HG02981 (cell line): ENCODE measurements around the gene TALDO1.
"Not testable (repeated sequence)": the region's sequence is repeated elsewhere in the genome, so short reads cannot be mapped to it uniquely, and the experiment has no call there.

Source experiments
- ATAC-seq: cut with Tn5 transposase; IDR thresholded peaks from one replicate; pipeline ENCODE4 v1.9.1; 2021; ENCODE audit warnings: mild to moderate bottlenecking, moderate library complexity; ENCODE audit not compliant: unreplicated experiment

TALDO1 gene

GRCh38 chr11:733072-733471, 14.2 kb upstream of the TALDO1 start:
- no peak for ATAC-seq

GRCh38 chr11:734541-734940, 12.7 kb upstream of the TALDO1 start:
- ATAC-seq = not testable (repeated sequence)

DNA sequence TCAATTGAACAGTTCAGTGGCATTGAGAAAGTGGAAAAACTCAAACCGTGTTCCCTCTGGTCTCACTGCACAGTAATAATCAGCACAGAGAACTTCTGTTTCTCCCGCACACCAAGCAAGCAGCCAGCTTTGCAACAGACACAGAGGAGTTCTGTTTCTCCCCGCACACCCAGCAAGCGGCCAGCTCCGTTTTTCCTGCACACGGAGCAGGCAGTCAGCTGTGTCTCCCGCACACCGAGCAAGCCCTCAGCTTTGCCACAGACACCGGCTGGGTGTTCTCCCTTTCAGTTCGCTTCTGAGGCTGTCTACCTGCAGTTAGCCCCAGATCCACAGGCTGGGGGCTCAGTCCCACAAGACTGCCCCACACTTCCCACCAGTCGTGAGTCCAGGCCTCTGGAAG, 9.9 kb upstream of the TALDO1 start:
- ATAC-seq = no peak

GRCh38 chr11:737899-738298, 9.4 kb upstream of the TALDO1 start:
- not testable (repeated sequence) for ATAC-seq

- ATAC-seq = no peak
Measured at GRCh38 chr11:742156-742546, 5.1 kb upstream of the TALDO1 start.

DNA sequence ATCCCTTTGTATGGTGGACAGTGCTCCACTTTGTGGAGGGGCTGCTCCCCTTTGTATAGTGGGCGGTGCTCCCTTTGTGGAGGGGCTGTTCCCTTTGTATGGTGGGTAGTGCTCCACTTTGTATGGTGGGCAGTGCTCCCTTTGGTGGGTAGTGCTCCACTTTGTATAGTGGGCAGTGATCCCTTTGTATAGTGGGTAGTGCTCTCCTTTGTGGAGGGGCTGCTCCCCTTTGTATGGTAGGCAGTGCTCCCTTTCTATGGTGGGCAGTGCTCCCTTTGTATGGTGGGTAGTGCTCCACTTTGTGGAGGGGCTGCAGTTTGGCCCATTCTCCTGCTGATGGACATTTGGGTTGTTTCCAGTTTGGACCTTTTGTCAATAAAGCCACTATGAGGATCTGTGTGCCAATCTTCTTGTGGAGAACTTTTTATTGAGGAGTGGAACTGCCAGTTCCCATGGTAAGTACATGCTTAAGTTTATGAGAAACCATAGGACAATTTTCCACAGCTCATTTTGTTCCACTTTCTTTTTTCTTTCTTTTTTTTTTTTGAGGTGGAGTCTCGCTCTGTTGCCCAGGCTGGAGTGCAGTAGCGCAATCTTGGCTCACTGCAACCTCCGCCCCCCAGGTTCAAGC, 4.6 kb upstream of the TALDO1 start:
- ATAC-seq = no peak

DNA sequence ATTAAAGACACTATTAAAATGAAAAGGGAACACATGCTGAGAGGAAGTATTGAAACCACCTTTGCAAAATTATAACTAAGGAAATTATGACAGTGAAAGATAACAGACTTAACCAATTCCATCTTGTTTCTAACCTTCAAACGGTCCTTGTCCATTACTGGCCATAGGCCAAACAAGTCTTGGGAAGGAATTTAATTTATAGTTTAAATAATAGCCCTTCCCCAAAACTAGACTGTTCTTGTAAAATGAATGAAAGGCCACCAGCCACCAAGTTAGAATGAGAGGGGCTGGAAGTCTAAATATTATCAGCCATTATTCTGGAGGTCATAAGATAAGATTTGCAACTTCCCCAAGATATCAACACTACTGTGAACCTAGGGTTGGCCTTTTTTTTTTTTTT, 1.8 kb upstream of the TALDO1 start:
- ATAC-seq = no peak

DNA sequence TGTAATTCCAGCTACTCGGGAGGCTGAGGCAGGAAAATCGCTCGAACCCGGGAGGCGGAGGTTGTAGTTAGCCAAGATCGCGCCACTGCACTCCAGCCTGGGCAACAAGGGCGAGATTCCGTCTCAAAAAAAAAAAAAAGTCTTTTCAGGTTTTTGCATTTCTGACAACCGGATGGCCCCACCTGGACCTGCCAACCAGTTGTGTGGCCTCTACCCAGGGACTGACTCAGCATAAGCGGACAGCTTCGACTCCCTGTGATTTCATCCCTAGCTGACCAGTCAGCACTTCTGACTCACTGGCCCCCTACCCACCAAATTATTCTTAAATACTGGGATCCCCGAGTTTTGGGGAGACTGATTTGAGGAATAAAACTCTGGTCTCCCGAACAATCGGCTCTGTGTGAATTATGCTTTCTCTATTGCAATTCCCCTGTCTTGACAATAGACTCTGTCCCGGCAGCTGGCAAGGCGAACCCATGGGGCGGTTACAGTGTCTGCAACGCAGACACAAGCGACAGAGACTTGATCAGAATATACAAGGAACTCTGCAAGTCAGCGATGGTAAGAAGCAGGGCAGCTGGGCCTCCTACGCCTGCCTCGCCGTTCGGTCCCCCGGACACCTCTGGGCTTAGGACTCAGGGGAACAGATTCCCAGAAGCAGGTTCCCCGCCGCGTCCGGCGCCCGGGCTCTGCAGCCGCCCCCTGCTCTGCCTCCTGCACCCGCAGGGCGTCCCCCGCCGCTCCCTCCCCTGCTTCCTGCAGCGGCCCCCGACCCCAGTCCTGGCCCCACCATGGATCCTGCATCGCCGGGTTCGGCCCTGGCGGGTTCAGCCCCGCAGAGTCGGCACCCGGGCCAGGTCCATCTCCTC, 741 bp upstream of the TALDO1 start:
- ATAC-seq = peak; percentile 31

- ATAC-seq = peak; percentile 7
Measured at GRCh38 chr11:748007-748359, 719 bp downstream of the TALDO1 start.

DNA sequence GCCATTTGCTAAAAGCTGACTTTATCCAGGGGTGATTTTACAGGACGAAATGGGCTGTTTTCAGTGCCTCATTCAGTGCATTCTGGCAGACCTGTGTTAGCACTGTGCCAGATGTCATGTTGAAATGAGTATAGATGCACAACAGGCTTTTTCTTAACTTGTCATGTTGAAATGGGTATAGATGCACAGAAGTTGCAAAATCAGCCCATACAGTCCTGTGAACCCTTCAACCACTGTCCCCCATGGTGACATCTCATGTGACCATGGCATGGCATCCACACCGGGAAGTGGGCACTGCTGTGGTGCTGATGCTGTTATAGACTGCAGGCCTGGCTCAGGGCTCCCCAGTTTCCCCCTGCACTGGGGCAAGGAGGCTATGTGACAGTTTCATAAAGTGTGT, 2.5 kb downstream of the TALDO1 start:
- ATAC-seq = no peak

- no peak for ATAC-seq
Measured at GRCh38 chr11:760236-760635, 13.0 kb downstream of the TALDO1 start.

DNA sequence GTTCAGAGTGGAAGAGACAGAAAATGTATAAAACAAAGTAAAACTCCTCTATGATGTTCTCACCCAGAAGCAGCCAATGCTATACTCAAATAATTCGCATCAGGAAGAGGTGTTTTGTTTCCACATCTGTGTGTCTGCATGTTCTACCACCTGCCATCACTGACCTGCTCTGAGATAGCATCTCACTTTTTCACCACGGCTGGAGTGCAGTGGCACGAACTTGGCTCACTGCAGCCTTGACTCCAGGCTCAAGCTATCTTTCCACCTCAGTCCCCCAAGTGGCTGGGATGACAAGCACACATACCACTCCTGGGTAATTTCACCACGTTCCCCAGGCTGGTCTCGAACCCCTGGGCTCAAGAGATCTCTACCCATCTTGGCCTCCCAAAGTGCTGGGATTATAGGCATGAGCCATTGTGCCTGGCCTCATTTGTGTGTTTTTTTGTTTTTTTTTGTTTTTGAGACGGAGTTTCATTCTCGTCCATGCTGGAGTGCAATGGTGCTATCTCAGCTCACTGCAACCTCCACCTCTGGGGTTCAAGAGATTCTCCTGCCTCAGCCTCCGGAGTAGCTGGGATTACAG, 14.4 kb downstream of the TALDO1 start:
- no peak for ATAC-seq

GRCh38 chr11:762421-763072, 15.3 kb downstream of the TALDO1 start:
- ATAC-seq = no peak

DNA sequence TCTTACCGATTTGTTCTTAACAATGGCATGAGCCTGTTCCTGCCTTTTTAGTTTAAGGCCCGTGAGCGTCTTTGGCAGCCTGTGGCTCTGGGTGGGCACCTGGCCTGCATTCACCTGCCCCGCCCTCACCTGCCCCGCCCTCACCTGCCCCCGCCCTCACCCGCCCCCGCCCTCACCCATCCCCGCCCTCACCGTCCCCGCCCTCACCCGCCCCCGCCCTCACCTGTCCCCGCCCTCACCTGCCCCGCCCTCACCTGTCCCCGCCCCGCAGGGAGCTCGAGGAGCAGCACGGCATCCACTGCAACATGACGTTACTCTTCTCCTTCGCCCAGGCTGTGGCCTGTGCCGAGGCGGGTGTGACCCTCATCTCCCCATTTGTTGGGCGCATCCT, 15.8 kb downstream of the TALDO1 start:
- ATAC-seq = no peak

GRCh38 chr11:763549-764321, 16.5 kb downstream of the TALDO1 start:
- no peak for ATAC-seq

DNA sequence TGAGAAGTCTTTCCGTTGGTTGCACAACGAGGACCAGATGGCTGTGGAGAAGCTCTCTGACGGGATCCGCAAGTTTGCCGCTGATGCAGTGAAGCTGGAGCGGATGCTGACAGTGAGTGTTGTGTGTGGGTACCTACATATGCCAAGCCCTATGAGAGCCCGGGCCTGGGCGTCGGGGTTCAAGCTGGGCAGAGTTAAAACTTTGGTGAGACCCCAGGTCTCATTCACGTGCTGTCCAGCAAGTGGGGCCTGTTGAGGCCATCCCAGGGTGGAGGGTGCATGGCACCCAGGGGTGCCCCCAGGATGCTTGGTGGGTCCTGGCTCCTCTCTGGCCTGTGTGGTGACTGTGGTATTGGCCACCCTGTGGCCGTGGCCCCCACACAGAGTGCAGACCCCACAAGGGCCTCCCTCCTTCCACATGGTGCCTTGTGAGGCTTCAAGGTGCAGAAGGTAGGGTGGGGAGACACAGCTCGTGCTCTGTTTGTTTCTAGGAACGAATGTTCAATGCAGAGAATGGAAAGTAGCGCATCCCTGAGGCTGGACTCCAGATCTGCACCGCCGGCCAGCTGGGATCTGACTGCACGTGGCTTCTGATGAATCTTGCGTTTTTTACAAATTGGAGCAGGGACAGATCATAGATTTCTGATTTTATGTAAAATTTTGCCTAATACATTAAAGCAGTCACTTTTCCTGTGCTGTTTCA, 17.2 kb downstream of the TALDO1 start:
- no peak for ATAC-seq

DNA sequence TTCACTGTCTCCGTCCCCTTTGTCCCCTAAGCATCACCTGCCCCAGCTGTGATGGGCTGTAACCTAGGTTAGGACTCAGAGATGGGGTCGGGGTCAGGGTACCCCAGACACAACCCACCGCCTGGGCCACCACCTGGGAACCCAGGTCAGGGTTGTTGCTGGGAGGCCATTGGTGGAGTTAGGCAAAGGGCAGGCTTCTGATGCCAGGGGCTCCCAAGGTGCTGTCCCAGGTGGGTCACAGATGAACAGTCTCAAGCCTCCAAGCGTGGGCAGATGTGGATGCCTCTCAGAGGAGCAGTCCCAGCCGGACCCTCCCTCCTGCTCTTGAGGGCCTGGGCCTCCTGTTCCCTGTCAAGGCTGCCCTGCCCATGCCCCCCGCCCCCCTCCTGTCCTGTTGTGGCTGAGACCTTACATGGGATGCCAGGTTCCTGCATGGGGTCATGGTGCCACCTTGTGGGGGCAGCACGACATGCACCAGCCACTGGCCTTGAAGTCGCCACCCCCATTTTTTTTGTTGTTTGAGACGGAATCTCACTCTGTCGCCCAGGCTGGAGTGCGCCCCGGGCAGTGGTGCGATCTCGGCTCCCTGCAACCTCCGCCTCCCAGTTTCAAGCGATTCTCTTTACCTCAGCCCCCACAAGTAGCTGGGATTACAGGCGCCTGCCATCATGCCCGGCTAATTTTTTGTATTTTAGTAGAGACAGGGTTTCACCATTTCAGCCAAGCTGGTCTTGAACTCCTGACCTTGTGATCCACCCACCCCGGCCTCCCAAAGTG, 17.9 kb downstream of the TALDO1 start:
- no peak for ATAC-seq

GRCh38 chr11:765802-766091, 18.5 kb downstream of the TALDO1 start:
- no peak for ATAC-seq

DNA sequence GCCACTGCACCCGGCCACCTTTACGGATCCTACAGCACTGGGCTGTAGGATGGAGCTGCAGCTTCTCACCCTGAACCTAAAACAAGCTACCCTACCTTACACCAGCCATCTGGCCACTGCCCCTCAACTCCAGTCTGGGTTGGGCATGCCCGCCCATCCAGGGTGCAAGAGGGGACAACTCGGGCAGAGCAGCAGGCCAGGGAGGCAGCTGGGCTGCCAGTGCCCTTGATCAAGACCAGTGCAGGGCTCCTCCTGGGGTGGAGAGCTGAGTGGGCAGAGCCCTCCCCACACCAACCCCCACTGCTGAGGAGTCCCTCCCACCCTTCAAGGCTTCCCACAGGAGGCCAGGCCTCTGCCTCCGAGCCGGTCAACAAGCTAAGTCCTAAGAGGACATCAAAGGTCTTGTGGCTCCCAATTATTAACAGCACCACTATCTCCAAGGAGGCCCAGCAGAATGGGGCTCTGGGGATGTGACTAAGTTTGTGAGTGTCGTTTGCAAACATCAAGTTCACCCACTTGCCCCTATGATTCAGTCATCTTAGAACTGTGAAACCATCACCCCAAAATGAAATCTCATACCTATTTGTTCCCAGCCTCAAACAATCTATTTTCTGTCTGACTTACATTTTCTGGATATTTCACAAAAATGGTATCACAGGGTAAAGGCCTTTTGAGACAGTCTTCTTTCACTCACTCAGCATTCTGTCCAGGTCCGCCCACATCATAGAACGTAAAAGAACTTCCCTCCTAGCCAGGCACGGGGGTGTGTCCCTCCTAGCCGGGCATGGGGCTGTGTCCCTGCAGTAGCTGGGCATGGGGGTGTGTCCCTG, 19.1 kb downstream of the TALDO1 start:
- no peak for ATAC-seq
